Measurements from ENCODE around the gene KAZN.
A peak's percentile ranks its signal among the peaks of the same experiment; 100 is the strongest.

The KAZN gene

GRCh38 chr1:14803002-14803789 lies 204.7 kb downstream of the KAZN start:
- DNase-seq = no peak

GRCh38 chr1:14804626-14805025 lies 206.1 kb downstream of the KAZN start:
- DNase-seq = peak; percentile 33 to 49 (median 33)

DNA sequence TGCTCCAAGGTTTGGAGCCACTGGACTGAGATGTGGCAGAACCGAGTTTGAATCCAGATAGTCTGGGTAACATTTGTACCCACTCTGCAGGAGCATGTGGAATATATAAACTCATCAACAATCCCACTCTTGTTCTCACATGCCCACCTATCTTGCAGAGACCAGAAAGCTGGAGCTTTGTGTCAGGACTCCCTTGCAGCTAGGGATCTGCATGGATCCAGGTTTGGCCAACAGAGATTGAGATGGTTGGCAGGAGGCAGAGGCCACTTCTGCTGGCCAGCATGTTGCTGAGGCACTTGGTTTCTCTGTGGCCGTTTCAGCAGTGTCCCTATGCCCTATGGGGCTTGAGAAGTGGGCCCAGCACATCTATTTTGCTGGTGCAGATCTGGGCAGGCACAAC lies 208.3 kb downstream of the KAZN start:
- no peak for DNase-seq

DNA sequence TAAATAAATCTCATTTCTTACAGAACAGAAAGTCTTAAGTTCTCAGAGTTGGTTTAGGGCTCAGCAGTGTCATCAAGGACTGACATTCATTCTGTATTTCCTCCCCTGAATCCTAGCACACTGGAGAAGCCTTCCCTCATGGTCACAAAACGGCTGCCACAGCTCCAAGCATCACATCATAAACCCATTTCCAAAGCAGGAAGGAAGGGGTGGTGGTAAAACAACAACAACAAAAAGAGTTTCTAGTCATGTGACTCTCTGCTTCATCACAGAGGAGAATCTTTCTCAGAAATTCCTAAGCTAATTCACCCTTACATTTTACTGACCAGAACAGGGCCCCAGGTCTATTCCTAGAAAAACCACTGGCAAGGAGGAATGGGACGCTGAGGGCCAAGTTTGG lies 210.3 kb downstream of the KAZN start:
- no peak for DNase-seq

- no peak for DNase-seq
Observed at GRCh38 chr1:14809191-14809981, 210.9 kb downstream of the KAZN start.

DNA sequence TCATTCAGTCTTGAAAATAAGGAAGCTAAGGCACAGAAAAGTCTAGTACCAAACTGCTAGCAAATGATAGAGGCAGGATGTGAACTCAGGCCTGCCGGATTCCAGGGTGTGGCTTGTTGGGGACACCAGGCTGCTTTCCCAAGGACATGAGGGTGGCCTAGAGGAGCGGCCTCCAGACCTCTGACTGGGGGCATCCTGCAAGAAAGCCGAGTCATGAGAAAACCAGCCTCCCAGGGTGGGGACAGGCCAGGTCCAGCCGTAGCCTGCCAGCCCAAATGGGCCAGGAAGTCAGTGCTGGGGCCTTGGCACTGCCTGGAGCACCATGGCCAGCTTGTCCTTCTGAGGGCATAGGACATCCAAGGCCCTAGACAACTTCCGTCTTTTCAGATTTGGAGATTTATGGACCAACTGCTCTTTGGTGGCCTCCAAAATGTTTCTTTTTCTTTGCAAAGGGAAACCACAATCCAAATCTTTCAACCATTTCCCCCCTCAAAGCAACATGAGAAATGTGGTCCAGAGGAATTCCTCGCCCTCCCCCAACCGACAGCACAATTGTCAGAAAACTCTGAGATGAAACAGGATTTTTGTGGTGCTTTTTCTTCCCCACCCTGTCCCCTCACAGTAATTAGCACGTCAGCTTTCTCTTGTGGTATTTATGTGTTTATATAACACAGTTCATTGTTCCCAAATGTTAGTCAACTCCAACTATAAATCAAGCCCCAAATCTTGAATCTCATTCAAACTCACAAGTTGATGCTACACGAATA lies 212.3 kb downstream of the KAZN start:
- no peak for DNase-seq

GRCh38 chr1:14811573-14811972 lies 213.1 kb downstream of the KAZN start:
- DNase-seq = no peak

DNA sequence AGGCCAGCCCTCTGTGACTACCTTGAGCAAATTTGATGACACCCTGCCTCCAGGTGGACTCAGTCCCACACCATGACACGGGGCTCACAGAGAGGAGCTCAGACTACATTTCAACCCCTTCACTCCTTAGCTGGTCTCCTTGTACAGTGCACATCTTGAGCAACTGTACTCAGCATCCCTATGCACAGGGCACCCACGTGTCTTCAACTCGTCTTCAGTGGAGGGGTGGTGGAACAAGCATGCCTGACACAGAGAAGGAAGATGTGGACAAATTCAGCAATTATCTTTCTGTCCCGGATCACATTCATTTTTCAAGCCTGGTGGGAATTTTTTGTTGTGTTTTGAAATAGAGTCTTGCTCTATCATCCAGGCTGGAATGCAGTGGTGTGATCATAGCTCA lies 213.7 kb downstream of the KAZN start:
- DNase-seq = no peak

DNA sequence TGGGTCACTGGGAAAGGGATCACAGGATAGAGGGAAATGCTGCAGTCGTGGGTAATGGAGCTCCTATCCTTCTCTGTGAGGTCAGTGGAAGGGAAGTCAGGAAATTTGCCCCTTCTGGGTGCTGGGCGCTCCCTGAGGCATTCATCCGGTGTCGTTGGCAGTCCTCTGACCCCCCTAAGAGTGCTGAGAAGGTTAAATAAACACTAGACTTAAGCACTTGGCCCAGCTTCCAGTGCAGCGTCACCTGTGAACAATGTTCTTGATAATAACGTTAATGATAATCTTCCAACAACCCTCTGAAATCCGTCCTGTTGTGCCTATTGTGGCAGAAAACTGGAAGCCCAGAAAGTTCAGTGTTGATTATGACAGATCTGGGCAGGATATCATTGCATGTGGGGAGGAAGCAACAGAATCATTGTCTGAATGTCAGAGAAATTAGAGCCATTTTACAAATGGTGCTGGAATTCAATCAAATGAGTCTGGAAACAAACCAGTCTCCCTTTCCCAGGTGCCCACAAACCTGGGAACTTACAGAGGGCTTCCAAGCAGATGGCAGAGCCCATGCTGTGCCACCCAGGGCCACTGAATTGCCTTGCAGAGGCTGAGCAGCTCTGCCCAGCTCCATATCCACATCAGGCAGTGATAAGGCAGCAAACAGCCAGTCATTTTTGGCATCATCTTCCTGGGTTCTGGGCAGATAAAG lies 216.8 kb downstream of the KAZN start:
- DNase-seq = no peak

DNA sequence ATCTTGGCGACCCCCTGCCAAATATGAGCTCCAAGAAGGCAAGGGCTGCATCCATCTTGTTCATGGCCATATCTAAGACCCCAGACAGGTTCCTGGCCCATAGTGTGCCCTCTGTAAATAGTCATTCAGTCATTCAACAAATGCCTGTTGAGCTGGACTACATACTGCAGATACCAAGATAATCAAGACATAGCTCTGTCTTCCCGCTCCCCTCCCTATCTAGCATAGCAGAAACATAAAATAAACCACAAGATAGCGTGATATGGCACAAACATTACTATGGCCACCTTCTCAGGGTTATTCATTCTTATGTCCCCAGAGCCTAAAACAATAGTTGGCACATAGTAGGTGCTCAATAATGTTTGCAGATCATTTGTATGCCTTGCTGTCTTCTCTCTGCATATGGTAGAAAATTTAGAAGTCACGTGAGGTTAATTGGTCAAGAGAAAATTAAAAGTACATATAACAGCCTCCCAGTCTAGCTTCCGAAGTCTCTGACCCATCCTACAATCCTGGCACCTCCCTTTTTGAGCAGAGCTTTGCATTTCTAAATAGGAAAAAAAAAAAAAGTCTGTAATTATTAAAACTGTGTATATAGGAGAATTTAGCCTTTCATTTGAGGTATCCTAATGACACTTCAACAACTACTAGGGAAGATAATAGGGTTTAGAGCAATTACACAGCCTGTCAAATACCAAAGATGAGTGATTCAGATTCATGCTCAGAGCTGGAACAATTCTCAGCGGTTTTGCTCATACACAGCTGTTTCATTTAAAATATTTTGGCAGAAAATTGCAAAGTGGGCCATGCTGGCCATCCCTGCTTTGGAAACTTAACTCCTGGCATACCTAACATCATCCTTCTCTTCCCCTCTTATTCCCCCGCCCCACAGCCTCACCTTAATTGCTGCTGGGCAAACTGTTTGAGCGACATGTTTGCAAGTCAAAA lies 219.0 kb downstream of the KAZN start:
- DNase-seq = no peak

- no peak for DNase-seq
Observed at GRCh38 chr1:14820295-14821085, 222.0 kb downstream of the KAZN start.

DNA sequence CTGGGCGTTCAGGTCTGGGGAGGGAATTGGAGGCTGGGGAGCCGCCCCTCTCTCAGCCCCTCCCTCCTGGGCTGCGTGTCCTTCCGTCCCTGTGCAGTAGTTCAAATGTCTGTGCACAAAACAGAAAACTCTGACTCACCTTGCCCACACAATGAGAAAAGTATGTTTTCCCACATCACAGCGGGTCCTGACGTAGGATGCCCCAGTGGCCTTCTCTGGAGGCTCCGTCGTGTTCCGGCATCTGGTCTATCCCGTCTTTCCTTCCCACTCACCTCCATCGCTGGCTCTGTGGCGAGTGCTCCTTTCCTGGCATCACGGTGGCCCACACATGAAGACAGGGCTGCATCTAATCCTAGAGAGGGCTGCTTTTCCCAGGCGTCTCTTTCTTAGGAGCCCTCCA lies 224.0 kb downstream of the KAZN start:
- no peak for DNase-seq

- no peak for DNase-seq
Observed at GRCh38 chr1:14822996-14823395, 224.5 kb downstream of the KAZN start.

- peak in 1 of 3 donors; percentile 12 for DNase-seq
Observed at GRCh38 chr1:14824314-14824915, 225.9 kb downstream of the KAZN start.

- DNase-seq = no peak
Observed at GRCh38 chr1:14825396-14825795, 226.9 kb downstream of the KAZN start.

- DNase-seq = peak; percentile 49 to 65 (median 53)
Observed at GRCh38 chr1:14826172-14826636, 227.7 kb downstream of the KAZN start.

DNA sequence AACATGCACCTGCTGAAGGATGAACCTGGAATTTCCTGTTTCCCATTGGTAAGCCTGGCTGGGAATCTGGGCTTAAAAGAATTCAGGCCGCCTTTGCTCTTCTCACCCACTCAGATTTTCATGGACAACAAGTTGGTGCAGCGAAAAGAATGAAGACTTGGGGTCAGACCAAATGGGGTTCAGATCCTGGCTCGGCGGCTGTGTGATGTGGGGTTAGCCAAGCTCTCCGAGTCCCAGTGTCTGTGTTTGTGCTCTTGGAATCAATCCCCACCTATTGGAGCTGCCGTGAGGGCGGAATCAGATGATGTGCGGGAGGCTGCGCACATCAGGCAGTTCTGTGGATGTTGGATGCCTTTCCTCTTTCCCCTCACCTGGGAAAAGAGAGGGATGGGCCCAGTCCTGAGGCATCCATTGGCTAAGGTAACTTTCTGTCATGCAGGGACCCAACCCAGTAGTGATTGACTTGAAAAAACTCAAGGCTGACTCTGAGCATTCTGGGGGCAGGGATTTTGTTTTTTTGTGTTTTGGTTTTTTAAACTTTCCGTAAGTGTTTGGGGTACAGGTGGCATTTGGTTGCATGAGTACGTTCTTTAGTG lies 228.3 kb downstream of the KAZN start:
- no peak for DNase-seq

DNA sequence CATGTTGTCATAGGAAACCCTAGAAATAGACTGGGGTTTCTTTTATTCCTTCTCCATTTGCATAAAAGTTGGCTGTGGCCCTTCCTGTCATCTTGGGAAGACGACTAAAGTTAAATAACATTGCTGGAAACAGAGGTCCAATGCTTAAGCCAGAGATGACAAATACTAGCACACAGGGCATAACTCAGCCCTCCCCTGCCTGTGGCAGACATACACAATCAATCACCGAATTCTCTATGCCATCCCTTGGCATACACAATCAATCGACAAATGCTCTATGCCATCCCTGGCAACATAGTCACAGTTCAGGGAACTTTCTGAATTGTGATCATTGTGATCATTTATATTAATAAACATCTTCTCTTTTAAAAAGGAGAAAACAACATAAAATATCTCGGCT lies 229.4 kb downstream of the KAZN start:
- DNase-seq = no peak

DNA sequence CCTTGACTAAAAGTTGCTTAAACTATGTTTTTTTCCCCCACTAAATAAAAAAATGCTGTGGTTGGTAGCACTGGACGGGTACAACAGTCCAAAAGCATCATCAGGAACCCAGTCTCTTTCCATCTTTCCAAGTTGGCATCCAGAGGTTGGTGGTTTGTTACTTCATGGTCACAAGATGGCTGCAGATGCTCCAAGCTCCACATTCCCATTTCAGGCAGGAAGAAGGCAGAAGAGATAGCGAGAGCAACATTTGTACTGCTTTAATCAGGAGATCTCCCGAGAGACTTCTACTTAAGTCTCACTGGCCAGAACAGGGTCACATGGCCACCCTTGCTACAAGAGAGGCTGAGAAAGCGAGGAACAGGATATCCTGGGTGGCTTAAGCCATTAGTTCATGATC lies 230.2 kb downstream of the KAZN start:
- no peak for DNase-seq

- peak; percentile 17 to 40 (median 30) for DNase-seq
Observed at GRCh38 chr1:14835725-14836124, 237.2 kb downstream of the KAZN start.
